Measurements from ENCODE around the gene MTLN. TPM values are rescaled to one million over a fixed set of nuclear protein-coding genes. Genes with fewer than 3 reads are reported as not detected.
"Not testable (repeated sequence)": the region's sequence is repeated elsewhere in the genome, so short reads cannot be mapped to it uniquely, and the experiment has no call there.

MTLN gene
- total and polyA plus RNA-seq, 4 donors = 29.4 to 322 (median 103) TPM

- 1% methylated on average over 42 to 43 of the region's 43 CpGs for WGBS, 2 donors
- Histone ChIP-seq H3K4me1 (ENCODE audit: control insufficient read depth in 5 of 5, insufficient read depth in 5 of 5, low read length in 5 of 5) (peaks cover 0 to 13% (median 7%) of the 10 kb centered on the region in 5 donors), H3K4me3 (peak within 1 kb of the TSS; percentile 90), H3K27me3 (ENCODE audit: control insufficient read depth in 3 of 3, insufficient read depth in 3 of 3, low read length in 2 of 3) (no peaks in the 10 kb centered on the region), H3K9ac (ENCODE audit: insufficient read depth in 1 of 2, low read length in 2 of 2) (peak within 1 kb of the TSS; percentile 69 to 87), H3K9me3 (ENCODE audit: control insufficient read depth in 4 of 4, insufficient read depth in 3 of 4, low read length in 3 of 4) (no peaks in the 10 kb centered on the region), H3K27ac (ENCODE audit: low read depth in 1 of 2, low read length in 1 of 2) (peak within 1 kb of the TSS; percentile 79 to 90), H3K36me3 (ENCODE audit: control insufficient read depth in 4 of 4, insufficient read depth in 4 of 4, low read length in 4 of 4) (peaks cover 0 to 8% (median 2%) of the 10 kb centered on the region in 4 donors)
- DNase-seq = peak; percentile 91 to 94 (median 91)
- ATAC-seq (ENCODE audit: insufficient read depth, low FRiP score) = peak; percentile 84
- TF ChIP-seq CTCF (IDR thresholded peaks at IDR 0.05; ENCODE audit: control extremely low read depth, extremely low read depth) = no peak
Observed at GRCh38 chr2:110204408-110205385, 7.7 kb downstream of the MTLN start, which contains the start of gene NPHP1. Gene NPHP1, minus strand, starts transcription at chr2:110205013. Its CDS starts 45 bp downstream, at chr2:110204968.

- H3K4me1 ChIP-seq (ENCODE audit: control insufficient read depth in 5 of 5, insufficient read depth in 5 of 5, low read length in 5 of 5) = no peaks in the 10 kb centered on the region
- TF ChIP-seq CTCF (IDR thresholded peaks at IDR 0.05; ENCODE audit: control extremely low read depth, extremely low read depth) = no peak
- H3K27me3 ChIP-seq (ENCODE audit: control insufficient read depth in 3 of 3, insufficient read depth in 3 of 3, low read length in 2 of 3) = no peaks in the 10 kb centered on the region
- H3K27ac ChIP-seq (ENCODE audit: low read depth in 1 of 2, low read length in 1 of 2) = no peak overlapping the region
- ATAC-seq (ENCODE audit: insufficient read depth, low FRiP score) = no peak
- no peak overlapping the region for H3K9ac ChIP-seq (ENCODE audit: insufficient read depth in 1 of 2, low read length in 2 of 2)
- 79 to 86% methylated on average over 3 of the region's 3 CpGs for WGBS, 2 donors
- peaks cover 0 to 2% (median 0%) of the 10 kb centered on the region in 4 donors for H3K9me3 ChIP-seq (ENCODE audit: control insufficient read depth in 4 of 4, insufficient read depth in 3 of 4, low read length in 3 of 4)
- no peak overlapping the region for H3K4me3 ChIP-seq
- H3K36me3 ChIP-seq (ENCODE audit: control insufficient read depth in 4 of 4, insufficient read depth in 4 of 4, low read length in 4 of 4) = peaks cover 0 to 3% (median 3%) of the 10 kb centered on the region in 4 donors
- no peak for DNase-seq
Observed at GRCh38 chr2:110198016-110198415, 14.3 kb downstream of the MTLN start.

GRCh38 chr2:110197452-110197851 lies 14.9 kb downstream of the MTLN start:
- Histone ChIP-seq H3K9me3 (ENCODE audit: control insufficient read depth in 4 of 4, insufficient read depth in 3 of 4, low read length in 3 of 4) (peaks cover 0 to 2% (median 0%) of the 10 kb centered on the region in 4 donors), H3K27ac (ENCODE audit: low read depth in 1 of 2, low read length in 1 of 2) (no peak overlapping the region), H3K9ac (ENCODE audit: insufficient read depth in 1 of 2, low read length in 2 of 2) (no peak overlapping the region), H3K4me1 (ENCODE audit: control insufficient read depth in 5 of 5, insufficient read depth in 5 of 5, low read length in 5 of 5) (no peaks in the 10 kb centered on the region), H3K36me3 (ENCODE audit: control insufficient read depth in 4 of 4, insufficient read depth in 4 of 4, low read length in 4 of 4) (peaks cover 0 to 3% (median 3%) of the 10 kb centered on the region in 4 donors), H3K27me3 (ENCODE audit: control insufficient read depth in 3 of 3, insufficient read depth in 3 of 3, low read length in 2 of 3) (no peaks in the 10 kb centered on the region), H3K4me3 (no peak overlapping the region)
- 88 to 95% methylated on average over 4 of the region's 4 CpGs for WGBS, 2 donors
- no peak for ATAC-seq (ENCODE audit: insufficient read depth, low FRiP score)
- no peak for DNase-seq
- TF ChIP-seq CTCF (IDR thresholded peaks at IDR 0.05; ENCODE audit: control extremely low read depth, extremely low read depth) = no peak

- not testable (repeated sequence) for H3K4me1 ChIP-seq (ENCODE audit: control insufficient read depth in 5 of 5, insufficient read depth in 5 of 5, low read length in 5 of 5); H3K9me3 ChIP-seq (ENCODE audit: control insufficient read depth in 4 of 4, insufficient read depth in 3 of 4, low read length in 3 of 4); H3K27me3 ChIP-seq (ENCODE audit: control insufficient read depth in 3 of 3, insufficient read depth in 3 of 3, low read length in 2 of 3); H3K9ac ChIP-seq (ENCODE audit: insufficient read depth in 1 of 2, low read length in 2 of 2); H3K4me3 ChIP-seq; H3K27ac ChIP-seq (ENCODE audit: low read depth in 1 of 2, low read length in 1 of 2); DNase-seq; H3K36me3 ChIP-seq (ENCODE audit: control insufficient read depth in 4 of 4, insufficient read depth in 4 of 4, low read length in 4 of 4); ATAC-seq (ENCODE audit: insufficient read depth, low FRiP score)
- 97 to 99% methylated on average over 21 to 23 of the region's 23 CpGs for WGBS, 2 donors
Observed at GRCh38 chr2:110190169-110190568, 22.2 kb downstream of the MTLN start.
